Mucosa of descending colon (tissue), 3 donors: ENCODE measurements around the gene TICAM1. TPM values are rescaled to one million over a fixed set of nuclear protein-coding genes. Genes with fewer than 3 reads are reported as not detected.
"Not testable (repeated sequence)": the region's sequence is repeated elsewhere in the genome, so short reads cannot be mapped to it uniquely, and the experiment has no call there.

Experiments used
- ATAC-seq: fragments of 200-7000 bp; cut with Tn5 transposase; one replicate; pipeline ENCODE4 v1.9.1; 2020; ENCODE audit warnings: mild to moderate bottlenecking, moderate library complexity
- DNase-seq, 3 donors: peaks; one replicate each; pipeline ENCODE4 v3.0.0-alpha.2; 2020
- H3K36me3 ChIP-seq: fragments of 200-600 bp; one replicate; pipeline ENCODE4 v1.8.0; 2021; ENCODE audit warnings: low read depth, mild to moderate bottlenecking
- H3K4me1 ChIP-seq: fragments of 200-600 bp; one replicate; pipeline ENCODE4 v1.8.0; 2021; ENCODE audit warnings: low read depth, mild to moderate bottlenecking
- H3K4me3 ChIP-seq: fragments of 200-600 bp; one replicate; pipeline ENCODE4 v1.8.0; 2021; ENCODE audit warnings: mild to moderate bottlenecking
- H3K9me3 ChIP-seq: fragments of 200-600 bp; one replicate; pipeline ENCODE4 v1.8.0; 2021; ENCODE audit warnings: mild to moderate bottlenecking
- CTCF ChIP-seq: fragments of 200-600 bp; IDR thresholded peaks from one replicate; pipeline ENCODE4 v1.8.0; 2022; ENCODE audit warnings: antibody characterized with exemption, mild to moderate bottlenecking
- intact Hi-C, 2 donors: fragments of 100-400 bp; cut with DNase I in 1 of 2; cut with micrococcal nuclease in 1 of 2; formaldehyde crosslinking; loops; one replicate each; pipeline versions ENCODE4 v1.11.0 to v1.11.1; 2022; cut with DNase I, micrococcal nuclease
- total RNA-seq, 3 donors: library from RNA; stranded (reverse); fragmentation: NEBNext Ultra II Directional in 2 of 3; extraction: Animal tissue kit (Norgen Biotek cat#: 25700) in 2 of 3; gene quantifications; one replicate each; pipeline versions ENCODE4 v1.2.1 to v1.2.4, GENCODE V29; 2021 to 2023
- donor health status: DM: no; HTN: no; CAD: no; lungs with moderate emphysema.
- donor health status: DM: no; HTN: no; CAD: no.
- donor health status: DM: no; HTN: yes; CAD: no.

The TICAM1 gene
- total RNA-seq, 3 donors from 2014 or later: 24.1 to 37.4 (median 26.4) TPM

- TF ChIP-seq CTCF: no peak
- no peak overlapping the region for H3K4me3 ChIP-seq
- ATAC-seq (no peak), DNase-seq (no peak)
- peaks cover 17% of the 10 kb centered on the region for H3K4me1 ChIP-seq
- H3K36me3 ChIP-seq: peaks cover 7% of the 10 kb centered on the region
- intact Hi-C loops: no loop called here
- H3K9me3 ChIP-seq: no peaks in the 10 kb centered on the region
Observed at GRCh38 chr19:4794971-4795370, 36.5 kb downstream of the TICAM1 start.

- DNase-seq, H3K4me3 ChIP-seq, intact Hi-C loops, H3K36me3 ChIP-seq, H3K9me3 ChIP-seq, ATAC-seq: not testable (repeated sequence)
- H3K4me1 ChIP-seq: peaks cover 17% of the 10 kb centered on the region
Observed at GRCh38 chr19:4793278-4793677, 38.2 kb downstream of the TICAM1 start.

- H3K4me3 ChIP-seq, H3K36me3 ChIP-seq, H3K9me3 ChIP-seq, ATAC-seq, intact Hi-C loops: not testable (repeated sequence)
- peak in 2 of 3 donors; percentile 28 to 60 for DNase-seq
- peaks cover 17% of the 10 kb centered on the region for H3K4me1 ChIP-seq
Observed at GRCh38 chr19:4792866-4793195, 38.7 kb downstream of the TICAM1 start.

GRCh38 chr19:4792019-4792865, 39.3 kb downstream of the TICAM1 start:
- H3K36me3 ChIP-seq, intact Hi-C loops, H3K9me3 ChIP-seq, ATAC-seq: not testable (repeated sequence)
- peaks cover 17% of the 10 kb centered on the region for H3K4me1 ChIP-seq
- H3K4me3 ChIP-seq: peak overlapping the region; percentile 83
- peak; percentile 22 to 65 (median 45) for DNase-seq

GRCh38 chr19:4791183-4792018, 40.1 kb downstream of the TICAM1 start, which contains the start of gene FEM1A:
Gene FEM1A (plus strand): TSS chr19:4791734. CDS start chr19:4791855, 121 bp downstream.
- no peaks in the 10 kb centered on the region for H3K9me3 ChIP-seq
- H3K4me1 ChIP-seq: peaks cover 17% of the 10 kb centered on the region
- peak; percentile 97 for ATAC-seq
- H3K4me3 ChIP-seq: peak within 1 kb of the TSS; percentile 83
- intact Hi-C loops: loop anchor here in 1 of 2 donors (2.0 kb wide), 1 partner anchor 59 kb away; no protein-coding TSS in a partner anchor
- TF ChIP-seq CTCF: peak; percentile 98
- DNase-seq: peak; percentile 98 to 100 (median 99)
- H3K36me3 ChIP-seq: peaks cover 7% of the 10 kb centered on the region

- H3K4me1 ChIP-seq, H3K9me3 ChIP-seq, intact Hi-C loops, ATAC-seq, DNase-seq, H3K36me3 ChIP-seq, H3K4me3 ChIP-seq: not testable (repeated sequence)
Observed at GRCh38 chr19:4786412-4787016, 45.0 kb downstream of the TICAM1 start.

GRCh38 chr19:4781801-4782200, 49.7 kb downstream of the TICAM1 start:
- ATAC-seq (no peak), DNase-seq (no peak)
- no peak for TF ChIP-seq CTCF
- H3K36me3 ChIP-seq: no peaks in the 10 kb centered on the region
- H3K4me3 ChIP-seq: no peak overlapping the region
- intact Hi-C loops: no loop called here
- no peaks in the 10 kb centered on the region for H3K9me3 ChIP-seq
- no peaks in the 10 kb centered on the region for H3K4me1 ChIP-seq
